CD4-positive, alpha-beta memory T cell (primary cell): ENCODE results near the gene CNGB1. TPM values are rescaled to one million over a fixed set of nuclear protein-coding genes. Genes with fewer than 3 reads are reported as not detected.
A peak's percentile ranks its signal among the peaks of the same experiment; 100 is the strongest.

ENCODE experiments used
- CTCF ChIA-PET: fragments of 350-600 bp; sonication (Branson Sonifier 250); formaldehyde crosslinking; loops from one replicate; lab custom pipeline; 2021; ENCODE audit warnings: inconsistent platforms; ENCODE audit not compliant: partially characterized antibody; lab: Charles Lee
- POLR2A ChIA-PET: fragments of 350-600 bp; sonication (Branson Sonifier 250); formaldehyde crosslinking; loops from one replicate; lab custom pipeline; 2021; ENCODE audit not compliant: partially characterized antibody; lab: Charles Lee
- DNase-seq, 5 donors: peaks; one replicate each; pipeline versions ENCODE4 v3.0.0 to v3.0.0-alpha.2; 2020 to 2022; ENCODE audit warnings: mixed read lengths in 1 of 5
- H3K27ac ChIP-seq: one replicate; pipeline ENCODE4 v1.7.0; 2013; ENCODE audit warnings: low read depth, low read length
- H3K27me3 ChIP-seq: 2 replicates; pipeline ENCODE4 v1.7.0; 2013; ENCODE audit warnings: mild to moderate bottlenecking, low read length, moderate library complexity; ENCODE audit not compliant: insufficient read depth
- H3K36me3 ChIP-seq: 2 replicates; pipeline ENCODE4 v1.7.0; 2013; ENCODE audit warnings: mild to moderate bottlenecking, low read length, moderate library complexity; ENCODE audit not compliant: insufficient read depth
- H3K4me1 ChIP-seq: 2 replicates; pipeline ENCODE4 v1.7.0; 2013; ENCODE audit warnings: mild to moderate bottlenecking, low read length, moderate library complexity; ENCODE audit not compliant: insufficient read depth
- H3K4me3 ChIP-seq, 2 donors: one replicate each; pipeline ENCODE4 v1.7.0; 2013; ENCODE audit warnings: low read length in 2 of 2, mild to moderate bottlenecking in 1 of 2
- H3K9me3 ChIP-seq, 2 donors: one replicate each; pipeline ENCODE4 v1.7.0; 2013; ENCODE audit warnings: low read length in 2 of 2, control low read depth in 1 of 2; ENCODE audit not compliant: control insufficient read depth in 1 of 2
- H3K27ac Mint-ChIP-seq, 7 donors: one replicate each; pipeline ENCODE4 v1.8.0; 2020 to 2021; ENCODE audit warnings: mixed read lengths in 7 of 7, mild to moderate bottlenecking in 6 of 7, inconsistent platforms in 3 of 7, moderate library complexity in 3 of 7
- H3K27me3 Mint-ChIP-seq, 2 donors: one replicate each; pipeline ENCODE4 v1.8.0; 2020 to 2021; ENCODE audit warnings: mixed read lengths in 2 of 2
- H3K36me3 Mint-ChIP-seq, 2 donors: one replicate each; pipeline ENCODE4 v1.8.0; 2020 to 2021; ENCODE audit warnings: mixed read lengths in 2 of 2, inconsistent platforms in 1 of 2, mild to moderate bottlenecking in 1 of 2
- H3K4me1 Mint-ChIP-seq, 4 donors: one replicate each; pipeline ENCODE4 v1.8.0; 2020 to 2021; ENCODE audit warnings: mixed read lengths in 4 of 4, mild to moderate bottlenecking in 1 of 4
- H3K4me3 Mint-ChIP-seq, 8 donors: one replicate each; pipeline ENCODE4 v1.8.0; 2020 to 2021; ENCODE audit warnings: mixed read lengths in 8 of 8, mild to moderate bottlenecking in 7 of 8, moderate library complexity in 6 of 8, inconsistent platforms in 3 of 8
- H3K9me3 Mint-ChIP-seq, 8 donors: one replicate each; pipeline ENCODE4 v1.8.0; 2020 to 2021; ENCODE audit warnings: mixed read lengths in 8 of 8, mild to moderate bottlenecking in 5 of 8, inconsistent platforms in 3 of 8, moderate library complexity in 1 of 8
- intact Hi-C: fragments of 100-400 bp; cut with micrococcal nuclease; formaldehyde crosslinking; loops from one replicate; pipeline ENCODE4 v1.15.1; 2023
- polyA plus RNA-seq, 2 donors: library from polyadenylated mRNA; unstranded; fragments of 300-500 nt; fragmentation: Illumina TruSeq; gene quantifications; one replicate each; pipeline ENCODE4 v1.2.3, GENCODE V29; 2021
- total RNA-seq, 2 experiments: library from RNA; stranded (reverse); gene quantifications; one replicate each; pipeline ENCODE4 v1.2.3, GENCODE V29; 2021

CNGB1 gene
- total and polyA plus RNA-seq, 4 experiments from 2014 or later, result not detected

DNA sequence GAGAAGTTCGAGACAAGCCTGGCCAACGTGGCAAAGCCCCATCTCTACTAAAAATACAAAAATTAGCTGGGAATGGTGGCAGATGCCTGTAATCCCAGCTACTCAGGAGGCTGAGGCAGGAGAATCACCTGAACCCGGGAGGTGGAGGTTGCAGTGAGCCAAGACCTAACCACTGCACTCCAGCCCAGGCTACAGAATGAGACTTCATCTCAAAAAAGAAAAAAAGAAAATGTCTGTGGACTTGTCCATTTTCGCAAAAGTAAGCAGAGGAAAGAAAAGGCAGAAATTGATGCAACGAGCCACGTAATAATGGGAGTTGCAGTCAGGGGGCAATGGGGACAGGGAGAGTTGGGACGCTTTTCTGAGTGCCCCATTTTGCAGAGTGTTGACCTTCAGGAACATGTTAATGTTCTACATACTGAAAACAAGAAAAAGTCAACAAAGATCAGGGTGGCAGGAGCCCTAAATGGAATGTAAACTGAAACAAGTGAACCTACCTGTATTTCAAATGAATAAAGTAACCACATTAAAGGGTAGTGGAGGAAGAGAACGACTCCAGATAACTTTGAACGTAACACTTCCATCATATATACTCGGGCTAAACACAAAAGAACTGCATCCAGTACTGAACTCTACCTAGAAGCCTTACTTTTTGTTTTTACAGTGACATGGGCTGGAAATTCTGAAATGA lies 76.4 kb downstream of the CNGB1 start:
- H3K4me3 ChIP-seq, result no peak overlapping the region
- no peaks in the 10 kb centered on the region for H3K9me3 ChIP-seq
- peaks cover 13% of the 10 kb centered on the region for H3K4me1 ChIP-seq
- intact Hi-C loops, result no loop called here
- H3K27me3 ChIP-seq, result no peaks in the 10 kb centered on the region
- ChIA-PET POLR2A (no interaction called here), CTCF (no interaction called here)
- H3K27ac ChIP-seq, result no peak overlapping the region
- H3K36me3 Mint-ChIP-seq, result no peaks in the 10 kb centered on the region
- no peaks in the 10 kb centered on the region for H3K36me3 ChIP-seq
- no peaks in the 10 kb centered on the region for H3K9me3 Mint-ChIP-seq
- peaks cover 18 to 24% of the 10 kb centered on the region in 2 donors for H3K27me3 Mint-ChIP-seq
- peaks cover 9 to 16% (median 10%) of the 10 kb centered on the region in 4 donors for H3K4me1 Mint-ChIP-seq
- H3K4me3 Mint-ChIP-seq, result no peak overlapping the region
- DNase-seq, result peak in 2 of 5 donors; percentile 10 to 11
- H3K27ac Mint-ChIP-seq, result peak overlapping the region in 2 of 7 donors; percentile 19 to 72

DNA sequence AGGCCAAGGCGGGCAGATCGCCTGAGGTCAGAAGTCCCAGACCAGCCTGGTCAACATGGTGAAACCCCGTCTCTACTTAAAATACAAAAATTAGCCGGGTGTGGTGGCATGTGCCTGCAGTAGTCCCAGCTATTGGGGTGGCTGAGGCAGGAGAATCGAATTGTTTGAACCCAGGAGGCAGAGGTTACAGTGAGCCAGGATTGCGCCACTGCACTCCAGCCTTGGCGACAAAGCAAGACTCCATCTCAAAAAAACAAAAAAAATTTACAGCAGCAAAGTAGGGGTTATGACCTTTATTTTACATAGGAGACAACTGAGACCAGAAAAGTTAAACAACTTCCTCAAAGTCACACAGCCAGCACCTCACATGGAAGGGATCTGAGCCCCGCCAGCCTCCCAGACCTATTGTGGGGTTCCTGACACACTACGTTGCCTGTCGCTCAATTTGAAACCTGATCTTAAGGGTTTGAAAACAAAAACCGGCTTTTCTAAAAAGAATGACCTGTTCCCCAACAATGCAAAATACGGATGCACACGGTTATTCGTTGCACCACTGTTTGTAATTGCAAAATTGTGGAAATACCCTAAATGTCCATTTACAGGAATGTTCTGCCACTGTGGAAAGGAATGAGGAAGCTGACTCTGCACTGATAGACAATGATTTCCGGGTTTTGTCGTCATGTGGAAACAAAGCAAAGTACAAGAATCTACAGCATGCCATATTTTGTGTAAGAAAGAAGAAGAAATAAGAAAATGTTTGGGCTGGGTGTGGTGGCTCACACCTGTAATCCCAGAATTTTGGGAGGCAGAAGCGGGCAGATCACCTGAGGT lies 77.2 kb downstream of the CNGB1 start:
- H3K4me3 ChIP-seq, result no peak overlapping the region
- intact Hi-C loops, result no loop called here
- peak overlapping the region in 1 of 7 donors; percentile 72 for H3K27ac Mint-ChIP-seq

DNA sequence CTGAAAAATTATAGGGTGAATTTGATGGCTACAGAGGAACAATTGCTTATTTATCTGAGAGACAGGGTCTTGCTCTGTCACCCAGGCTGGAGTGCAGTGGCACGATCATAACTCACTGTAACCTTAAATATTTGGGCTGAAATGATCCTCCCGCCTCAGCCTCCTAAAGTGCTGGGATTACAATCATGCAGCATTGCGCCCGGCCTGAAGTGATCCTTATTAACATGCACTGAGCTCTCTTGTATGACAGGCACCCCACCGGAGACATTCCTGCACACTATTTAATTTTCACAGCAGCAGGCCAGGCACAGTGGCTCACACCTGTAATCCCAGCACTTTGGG lies 77.7 kb downstream of the CNGB1 start:
- no peak for DNase-seq
- Histone ChIP-seq H3K36me3 (no peaks in the 10 kb centered on the region), H3K4me3 (no peak overlapping the region), H3K9me3 (no peaks in the 10 kb centered on the region), H3K27ac (no peak overlapping the region), H3K27me3 (no peaks in the 10 kb centered on the region), H3K4me1 (peaks cover 13% of the 10 kb centered on the region)
- H3K9me3 Mint-ChIP-seq, result no peaks in the 10 kb centered on the region
- peaks cover 20 to 30% of the 10 kb centered on the region in 2 donors for H3K27me3 Mint-ChIP-seq
- H3K27ac Mint-ChIP-seq, result peak overlapping the region in 1 of 7 donors; percentile 30
- H3K36me3 Mint-ChIP-seq, result no peaks in the 10 kb centered on the region
- no peak overlapping the region for H3K4me3 Mint-ChIP-seq
- POLR2A ChIA-PET, result no interaction called here
- CTCF ChIA-PET, result no interaction called here
- intact Hi-C loops, result no loop called here
- peaks cover 9 to 16% (median 10%) of the 10 kb centered on the region in 4 donors for H3K4me1 Mint-ChIP-seq

More for the DNA sequence above, 77.2 kb downstream of the CNGB1 start:
- ChIA-PET POLR2A (no interaction called here), CTCF (no interaction called here)
- peaks cover 9 to 16% (median 10%) of the 10 kb centered on the region in 4 donors for H3K4me1 Mint-ChIP-seq
- peaks cover 18 to 26% of the 10 kb centered on the region in 2 donors for H3K27me3 Mint-ChIP-seq
- Histone ChIP-seq H3K36me3 (no peaks in the 10 kb centered on the region), H3K4me1 (peaks cover 13% of the 10 kb centered on the region), H3K27ac (no peak overlapping the region), H3K27me3 (no peaks in the 10 kb centered on the region), H3K9me3 (no peaks in the 10 kb centered on the region)
- no peak for DNase-seq
- no peaks in the 10 kb centered on the region for H3K36me3 Mint-ChIP-seq
- no peaks in the 10 kb centered on the region for H3K9me3 Mint-ChIP-seq
- peak overlapping the region in 1 of 8 donors; percentile 50 for H3K4me3 Mint-ChIP-seq

DNA sequence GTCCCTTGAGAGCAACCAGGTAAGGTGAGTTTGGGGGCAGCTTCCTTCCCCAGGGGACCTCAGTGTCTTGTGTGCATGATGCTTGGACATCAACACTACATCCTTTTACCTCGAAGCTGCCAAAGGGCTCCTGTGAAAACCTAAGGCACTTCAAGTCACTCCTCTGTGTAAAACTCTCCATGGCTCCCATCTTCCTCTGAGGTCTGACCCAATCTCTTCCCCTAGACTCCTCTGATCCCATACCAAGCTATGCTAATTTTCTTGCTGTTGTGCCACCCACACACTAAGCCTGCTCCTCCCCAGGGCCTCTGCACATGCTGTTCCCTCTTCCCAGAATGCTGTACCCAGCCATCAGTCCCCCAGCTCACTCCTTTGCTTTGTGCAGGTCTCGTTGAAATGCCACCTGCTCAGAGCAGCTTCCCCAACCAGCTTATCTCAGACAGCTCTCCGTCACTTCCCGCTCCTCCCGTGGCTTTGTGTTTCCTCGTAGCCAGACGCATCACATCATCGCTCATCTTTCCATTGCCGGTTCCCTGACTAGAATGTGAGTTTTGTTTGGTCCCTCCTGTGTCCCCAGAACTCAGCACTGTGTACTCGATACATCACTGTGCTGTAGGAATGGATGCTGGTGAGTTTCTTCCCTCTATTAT lies 78.4 kb downstream of the CNGB1 start:
- H3K27ac Mint-ChIP-seq, result peak overlapping the region in 1 of 7 donors; percentile 63

DNA sequence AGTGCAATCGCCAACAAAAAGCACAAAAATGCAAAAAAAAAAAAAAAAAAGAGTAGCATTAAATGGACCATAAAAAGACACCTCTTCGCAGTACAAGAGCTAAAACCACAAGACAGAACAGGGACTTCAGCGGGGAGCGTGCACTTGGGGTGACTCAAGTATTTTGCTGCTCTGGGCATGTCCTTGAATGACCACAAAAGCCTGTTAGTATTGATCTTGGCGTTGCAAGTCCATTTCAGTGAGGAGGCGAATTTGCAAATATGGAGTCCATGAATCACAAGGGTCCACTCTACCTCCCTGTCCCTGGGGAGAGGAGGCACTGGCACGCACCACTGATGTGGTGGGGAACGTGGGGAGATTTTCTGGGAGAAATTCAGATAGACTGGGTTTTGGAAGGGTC lies 78.9 kb downstream of the CNGB1 start:
- CTCF ChIA-PET, result interaction anchor here (0.7 to 1.6 kb wide), 4 partner anchors 8 to 103 kb away, joined by 3 to 4 read pairs (median 4); no protein-coding TSS in a partner anchor
- no peak for DNase-seq
- H3K4me1 Mint-ChIP-seq, result peaks cover 9 to 16% (median 10%) of the 10 kb centered on the region in 4 donors

More for the DNA sequence above, 78.4 kb downstream of the CNGB1 start:
- DNase-seq, result no peak
- ChIA-PET POLR2A (no interaction called here), CTCF (interaction anchor here (0.7 to 1.5 kb wide), 2 partner anchors 8 to 30 kb away, joined by 3 read pairs; no protein-coding TSS in a partner anchor)
- intact Hi-C loops, result no loop called here
- Mint-ChIP-seq H3K9me3 (no peaks in the 10 kb centered on the region), H3K36me3 (no peaks in the 10 kb centered on the region), H3K4me1 (peaks cover 9 to 16% (median 10%) of the 10 kb centered on the region in 4 donors), H3K27me3 (peaks cover 25 to 36% of the 10 kb centered on the region in 2 donors), H3K4me3 (no peak overlapping the region)
- H3K36me3 ChIP-seq, result no peaks in the 10 kb centered on the region
- peaks cover 13% of the 10 kb centered on the region for H3K4me1 ChIP-seq
- no peak overlapping the region for H3K27ac ChIP-seq
- no peaks in the 10 kb centered on the region for H3K27me3 ChIP-seq
- no peak overlapping the region for H3K4me3 ChIP-seq
- H3K9me3 ChIP-seq, result no peaks in the 10 kb centered on the region

DNA sequence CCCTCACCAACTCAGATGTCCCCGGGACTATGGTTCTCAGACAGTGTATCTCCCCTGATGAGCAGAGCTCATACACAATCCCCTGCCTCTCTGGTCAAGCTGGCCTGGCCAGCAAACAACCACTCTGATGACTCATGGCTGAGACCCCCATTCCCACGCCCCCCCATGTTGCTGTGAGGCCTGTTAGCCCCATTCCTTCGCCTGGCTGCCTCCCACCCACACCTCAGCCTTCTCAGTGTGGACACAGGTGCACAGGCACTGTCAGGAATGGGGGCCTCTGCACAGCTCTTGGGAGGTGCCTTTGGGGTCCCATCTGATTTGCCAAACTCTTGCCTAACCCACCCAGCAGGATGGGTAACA lies 80.2 kb downstream of the CNGB1 start:
- CTCF ChIA-PET, result interaction anchor here (0.6 to 1.6 kb wide), 2 partner anchors 9 to 202 kb away, joined by 4 to 5 read pairs; no protein-coding TSS in a partner anchor
- peaks cover 13% of the 10 kb centered on the region for H3K4me1 ChIP-seq
- Mint-ChIP-seq H3K27me3 (peaks cover 30 to 43% of the 10 kb centered on the region in 2 donors), H3K4me1 (peaks cover 9 to 16% (median 10%) of the 10 kb centered on the region in 4 donors), H3K9me3 (no peaks in the 10 kb centered on the region), H3K4me3 (no peak overlapping the region), H3K36me3 (no peaks in the 10 kb centered on the region), H3K27ac (no peak overlapping the region)
- H3K27me3 ChIP-seq, result no peaks in the 10 kb centered on the region
- POLR2A ChIA-PET, result no interaction called here
- DNase-seq, result no peak
- H3K36me3 ChIP-seq, result no peaks in the 10 kb centered on the region
- intact Hi-C loops, result no loop called here
- no peak overlapping the region for H3K27ac ChIP-seq
- H3K4me3 ChIP-seq, result no peak overlapping the region
- no peaks in the 10 kb centered on the region for H3K9me3 ChIP-seq

More for the DNA sequence above, 78.9 kb downstream of the CNGB1 start:
- no peaks in the 10 kb centered on the region for H3K27me3 ChIP-seq
- Mint-ChIP-seq H3K9me3 (no peaks in the 10 kb centered on the region), H3K27me3 (peaks cover 29 to 41% of the 10 kb centered on the region in 2 donors), H3K4me3 (no peak overlapping the region), H3K36me3 (no peaks in the 10 kb centered on the region), H3K27ac (no peak overlapping the region)
- no peak overlapping the region for H3K4me3 ChIP-seq
- peaks cover 13% of the 10 kb centered on the region for H3K4me1 ChIP-seq
- no peaks in the 10 kb centered on the region for H3K9me3 ChIP-seq
- POLR2A ChIA-PET, result no interaction called here
- H3K36me3 ChIP-seq, result no peaks in the 10 kb centered on the region
- H3K27ac ChIP-seq, result no peak overlapping the region
- intact Hi-C loops, result no loop called here
